Neutrophil (primary cell): ENCODE results near the gene KATNAL1.

Experiments
- H3K27ac ChIP-seq: fragments of 200-600 bp; sonication (generic); 2 replicates; pipeline ENCODE4 v1.5.1; 2016; ENCODE audit warnings: mild to moderate bottlenecking, moderate library complexity
- H3K27me3 ChIP-seq: fragments of 200-600 bp; sonication (generic); 2 replicates; pipeline ENCODE4 v1.6.0; 2016; ENCODE audit warnings: mild to moderate bottlenecking
- H3K36me3 ChIP-seq: fragments of 200-600 bp; sonication (generic); 2 replicates; pipeline ENCODE4 v1.5.1; 2017
- H3K4me1 ChIP-seq, 2 experiments: fragments of 200-600 bp in 1 of 2; sonication (generic) in 1 of 2; 1 replicate in 1 of 2; 2 replicates in 1 of 2; pipeline versions ENCODE4 v1.5.1 to v1.6.1; 2013 to 2016; ENCODE audit warnings: low read depth in 1 of 2, low read length in 1 of 2, mild to moderate bottlenecking in 1 of 2, moderate library complexity in 1 of 2; ENCODE audit not compliant: control insufficient read depth in 1 of 2, insufficient read depth in 1 of 2
- H3K4me3 ChIP-seq, 2 experiments: fragments of 200-600 bp in 1 of 2; sonication (generic) in 1 of 2; 1 replicate in 1 of 2; 2 replicates in 1 of 2; pipeline ENCODE4 v1.5.1; 2013 to 2016; ENCODE audit warnings: low read depth in 1 of 2, low read length in 1 of 2, mild to moderate bottlenecking in 1 of 2, moderate library complexity in 1 of 2
- H3K9me3 ChIP-seq: fragments of 200-600 bp; sonication (generic); 2 replicates; pipeline ENCODE4 v1.5.1; 2016
- CTCF ChIP-seq: fragments of 200-600 bp; sonication (generic); IDR thresholded peaks from 2 replicates; pipeline ENCODE4 v1.5.1; 2016; ENCODE audit warnings: antibody characterized with exemption

The KATNAL1 gene

GRCh38 chr13:30329009-30329585 lies 21.7 kb upstream of the KATNAL1 start:
- H3K27me3 ChIP-seq, result no peaks in the 10 kb centered on the region
- no peaks in the 10 kb centered on the region for H3K9me3 ChIP-seq
- no peak overlapping the region for H3K4me3 ChIP-seq
- no peaks in the 10 kb centered on the region for H3K36me3 ChIP-seq
- TF ChIP-seq CTCF, result no peak
- H3K4me1 ChIP-seq, result no peaks in the 10 kb centered on the region
- no peak overlapping the region for H3K27ac ChIP-seq

GRCh38 chr13:30325668-30326067 lies 18.3 kb upstream of the KATNAL1 start:
- no peak overlapping the region for H3K27ac ChIP-seq
- no peaks in the 10 kb centered on the region for H3K36me3 ChIP-seq
- TF ChIP-seq CTCF, result no peak
- H3K4me1 ChIP-seq, result no peaks in the 10 kb centered on the region
- H3K4me3 ChIP-seq, result no peak overlapping the region
- H3K9me3 ChIP-seq, result no peaks in the 10 kb centered on the region
- no peaks in the 10 kb centered on the region for H3K27me3 ChIP-seq

GRCh38 chr13:30323524-30323923 lies 16.2 kb upstream of the KATNAL1 start:
- Histone ChIP-seq H3K4me3 (no peak overlapping the region), H3K27ac (no peak overlapping the region), H3K4me1 (no peaks in the 10 kb centered on the region), H3K27me3 (no peaks in the 10 kb centered on the region), H3K9me3 (no peaks in the 10 kb centered on the region), H3K36me3 (no peaks in the 10 kb centered on the region)
- no peak for TF ChIP-seq CTCF

- H3K27ac ChIP-seq, result no peak overlapping the region
- H3K36me3 ChIP-seq, result no peaks in the 10 kb centered on the region
- no peaks in the 10 kb centered on the region for H3K27me3 ChIP-seq
- no peaks in the 10 kb centered on the region for H3K4me1 ChIP-seq
- no peaks in the 10 kb centered on the region for H3K9me3 ChIP-seq
- H3K4me3 ChIP-seq, result no peak overlapping the region
- TF ChIP-seq CTCF, result no peak
These were observed 15.1 kb upstream of the KATNAL1 start for GRCh38 chr13:30322428-30322827.

- no peaks in the 10 kb centered on the region for H3K4me1 ChIP-seq
- H3K27me3 ChIP-seq, result no peaks in the 10 kb centered on the region
- no peaks in the 10 kb centered on the region for H3K36me3 ChIP-seq
- H3K27ac ChIP-seq, result no peak overlapping the region
- H3K4me3 ChIP-seq, result no peak overlapping the region
- no peaks in the 10 kb centered on the region for H3K9me3 ChIP-seq
- no peak for TF ChIP-seq CTCF
These were observed 13.9 kb upstream of the KATNAL1 start for GRCh38 chr13:30321256-30321655.

- no peak overlapping the region for H3K4me3 ChIP-seq
- H3K27me3 ChIP-seq, result no peaks in the 10 kb centered on the region
- TF ChIP-seq CTCF, result no peak
- H3K27ac ChIP-seq, result no peak overlapping the region
- no peaks in the 10 kb centered on the region for H3K36me3 ChIP-seq
- no peaks in the 10 kb centered on the region for H3K4me1 ChIP-seq
- H3K9me3 ChIP-seq, result no peaks in the 10 kb centered on the region
These were observed 12.3 kb upstream of the KATNAL1 start for GRCh38 chr13:30319655-30320054.
